ENCODE results near the gene METTL9. TPM values are rescaled to one million over a fixed set of nuclear protein-coding genes. Genes with fewer than 3 reads are reported as not detected.

METTL9 gene
- total RNA-seq, 1 experiment from 2014 or later, result 50.7 TPM

DNA sequence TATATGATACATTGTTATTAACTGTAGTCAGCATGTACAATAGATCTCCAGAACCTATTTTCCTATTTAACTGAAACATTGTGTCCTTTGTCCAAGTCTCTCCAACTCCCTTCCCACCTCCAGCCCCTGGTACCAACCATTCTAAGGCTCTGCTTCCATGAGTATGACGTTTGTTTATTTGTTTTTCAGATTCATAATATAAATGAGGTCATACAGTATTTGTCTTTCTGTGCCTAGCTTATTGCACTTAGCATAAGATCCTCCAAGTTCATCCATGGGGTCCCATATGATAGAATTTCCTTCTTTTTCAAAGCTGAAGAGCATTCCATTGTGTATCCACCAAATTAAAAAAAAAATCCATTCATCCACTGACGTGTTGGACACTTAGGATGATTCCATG is 103.8 kb downstream of the METTL9 start:
- Mint-ChIP-seq H3K4me1 (ENCODE audit: low read depth, unreplicated experiment) (no peaks in the 10 kb centered on the region), H3K27ac (ENCODE audit: unreplicated experiment) (no peak overlapping the region), H3K27me3 (ENCODE audit: insufficient read depth, unreplicated experiment) (no peaks in the 10 kb centered on the region), H3K4me3 (ENCODE audit: unreplicated experiment) (no peak overlapping the region), H3K36me3 (ENCODE audit: insufficient read depth, unreplicated experiment) (no peaks in the 10 kb centered on the region), H3K9me3 (ENCODE audit: unreplicated experiment) (no peaks in the 10 kb centered on the region)
- DNase-seq, result no peak
- Histone ChIP-seq H3K4me1 (no peaks in the 10 kb centered on the region), H3K36me3 (ENCODE audit: control insufficient read depth, insufficient read depth, low read length) (no peaks in the 10 kb centered on the region), H3K4me3 (ENCODE audit: low read depth, low read length) (no peak overlapping the region), H3K9me3 (no peaks in the 10 kb centered on the region), H3K27me3 (replicated peaks; ENCODE audit: control insufficient read depth, insufficient read depth, low read length) (no peaks in the 10 kb centered on the region)
- CTCF ChIA-PET, result no interaction called here
- no TSS peak for BruUV-seq (replicated peaks)
- POLR2A ChIA-PET, result no interaction called here
- intact Hi-C loops (cut with micrococcal nuclease; ENCODE audit: unreplicated experiment), result no loop called here
- TF ChIP-seq, protein P1, sequence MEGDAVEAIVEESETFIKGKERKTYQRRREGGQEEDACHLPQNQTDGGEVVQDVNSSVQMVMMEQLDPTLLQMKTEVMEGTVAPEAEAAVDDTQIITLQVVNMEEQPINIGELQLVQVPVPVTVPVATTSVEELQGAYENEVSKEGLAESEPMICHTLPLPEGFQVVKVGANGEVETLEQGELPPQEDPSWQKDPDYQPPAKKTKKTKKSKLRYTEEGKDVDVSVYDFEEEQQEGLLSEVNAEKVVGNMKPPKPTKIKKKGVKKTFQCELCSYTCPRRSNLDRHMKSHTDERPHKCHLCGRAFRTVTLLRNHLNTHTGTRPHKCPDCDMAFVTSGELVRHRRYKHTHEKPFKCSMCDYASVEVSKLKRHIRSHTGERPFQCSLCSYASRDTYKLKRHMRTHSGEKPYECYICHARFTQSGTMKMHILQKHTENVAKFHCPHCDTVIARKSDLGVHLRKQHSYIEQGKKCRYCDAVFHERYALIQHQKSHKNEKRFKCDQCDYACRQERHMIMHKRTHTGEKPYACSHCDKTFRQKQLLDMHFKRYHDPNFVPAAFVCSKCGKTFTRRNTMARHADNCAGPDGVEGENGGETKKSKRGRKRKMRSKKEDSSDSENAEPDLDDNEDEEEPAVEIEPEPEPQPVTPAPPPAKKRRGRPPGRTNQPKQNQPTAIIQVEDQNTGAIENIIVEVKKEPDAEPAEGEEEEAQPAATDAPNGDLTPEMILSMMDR (IDR thresholded peaks at IDR 0.05; ENCODE audit: insufficient read depth in 1 of 2, low read depth in 1 of 2, low read length in 1 of 2, severe bottlenecking in 1 of 2, unreplicated experiment in 1 of 2), result no peak

DNA sequence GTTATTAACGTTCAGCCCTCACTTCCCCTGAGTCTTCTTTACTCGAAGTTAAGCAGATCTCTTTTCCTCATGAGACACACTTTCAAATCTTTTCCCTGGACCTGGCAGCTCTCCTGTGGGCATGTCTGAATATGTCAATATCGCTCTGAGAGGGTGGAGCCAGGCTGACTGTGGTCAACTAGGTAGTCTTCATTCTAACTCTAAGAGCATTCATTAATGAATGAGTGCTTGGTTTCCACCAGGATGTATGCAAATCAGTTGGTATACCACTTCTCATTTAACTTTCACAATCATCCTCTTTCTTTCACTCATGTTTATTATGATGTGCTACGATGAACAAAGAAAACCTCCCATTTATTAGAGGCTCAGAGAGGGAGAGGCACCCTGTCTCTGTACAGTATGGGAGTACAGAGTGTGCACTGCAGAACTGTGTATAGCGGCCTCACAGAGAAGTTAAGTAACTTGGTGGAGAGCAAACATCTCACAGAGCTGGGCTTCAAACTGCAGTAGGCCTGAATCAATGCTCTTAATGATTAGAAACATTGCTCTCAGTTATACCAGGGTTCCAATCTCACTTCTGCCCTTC is 104.3 kb downstream of the METTL9 start:
- CTCF ChIA-PET, result no interaction called here
- Histone ChIP-seq H3K36me3 (ENCODE audit: control insufficient read depth, insufficient read depth, low read length) (no peaks in the 10 kb centered on the region), H3K4me3 (ENCODE audit: low read depth, low read length) (no peak overlapping the region), H3K9me3 (no peaks in the 10 kb centered on the region), H3K4me1 (no peaks in the 10 kb centered on the region), H3K27me3 (replicated peaks; ENCODE audit: control insufficient read depth, insufficient read depth, low read length) (no peaks in the 10 kb centered on the region)
- intact Hi-C loops (cut with micrococcal nuclease; ENCODE audit: unreplicated experiment), result no loop called here
- POLR2A ChIA-PET, result no interaction called here
- Mint-ChIP-seq H3K27me3 (ENCODE audit: insufficient read depth, unreplicated experiment) (no peaks in the 10 kb centered on the region), H3K27ac (ENCODE audit: unreplicated experiment) (no peak overlapping the region), H3K4me3 (ENCODE audit: unreplicated experiment) (no peak overlapping the region), H3K36me3 (ENCODE audit: insufficient read depth, unreplicated experiment) (no peaks in the 10 kb centered on the region), H3K4me1 (ENCODE audit: low read depth, unreplicated experiment) (no peaks in the 10 kb centered on the region), H3K9me3 (ENCODE audit: unreplicated experiment) (no peaks in the 10 kb centered on the region)
- DNase-seq, result no peak
- BruUV-seq (replicated peaks), result no TSS peak
- TF ChIP-seq, protein P1 (IDR thresholded peaks at IDR 0.05; ENCODE audit: insufficient read depth in 1 of 2, low read depth in 1 of 2, low read length in 1 of 2, severe bottlenecking in 1 of 2, unreplicated experiment in 1 of 2), result no peak

DNA sequence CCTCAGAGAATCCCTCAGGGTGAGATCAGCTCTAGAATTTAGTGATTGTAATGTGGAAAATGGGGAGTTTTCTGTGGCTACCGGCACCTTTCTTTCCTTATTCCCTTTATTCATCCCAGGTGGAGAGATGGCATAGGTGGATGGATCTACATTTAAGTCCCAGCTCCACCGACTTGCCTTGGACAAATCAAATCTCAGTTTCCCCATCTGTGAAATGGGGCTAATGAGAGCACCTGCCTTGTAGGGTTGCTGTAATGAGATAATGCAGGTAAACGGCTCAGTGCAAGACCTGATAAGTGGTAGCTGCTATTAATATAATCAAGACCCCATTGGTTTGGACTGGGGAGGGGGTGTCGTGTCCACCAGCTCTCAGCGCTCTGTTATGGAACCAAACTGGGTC is 104.9 kb downstream of the METTL9 start:
- Mint-ChIP-seq H3K4me1 (ENCODE audit: low read depth, unreplicated experiment) (no peaks in the 10 kb centered on the region), H3K36me3 (ENCODE audit: insufficient read depth, unreplicated experiment) (no peaks in the 10 kb centered on the region), H3K27me3 (ENCODE audit: insufficient read depth, unreplicated experiment) (no peaks in the 10 kb centered on the region), H3K4me3 (ENCODE audit: unreplicated experiment) (no peak overlapping the region), H3K9me3 (ENCODE audit: unreplicated experiment) (no peaks in the 10 kb centered on the region), H3K27ac (ENCODE audit: unreplicated experiment) (no peak overlapping the region)
- no TSS peak for BruUV-seq (replicated peaks)
- CTCF ChIA-PET, result no interaction called here
- Histone ChIP-seq H3K9me3 (no peaks in the 10 kb centered on the region), H3K36me3 (ENCODE audit: control insufficient read depth, insufficient read depth, low read length) (no peaks in the 10 kb centered on the region), H3K4me3 (ENCODE audit: low read depth, low read length) (no peak overlapping the region), H3K27me3 (replicated peaks; ENCODE audit: control insufficient read depth, insufficient read depth, low read length) (no peaks in the 10 kb centered on the region), H3K4me1 (no peaks in the 10 kb centered on the region)
- POLR2A ChIA-PET, result no interaction called here
- intact Hi-C loops (cut with micrococcal nuclease; ENCODE audit: unreplicated experiment), result no loop called here
- TF ChIP-seq, protein P1 (IDR thresholded peaks at IDR 0.05; ENCODE audit: insufficient read depth in 1 of 2, low read depth in 1 of 2, low read length in 1 of 2, severe bottlenecking in 1 of 2, unreplicated experiment in 1 of 2), result no peak
- no peak for DNase-seq

Data from Caco-2 (cell line).